Femur (tissue), 1 donor: ENCODE measurements around the gene AHCYL2.
"Not testable (repeated sequence)": the region's sequence is repeated elsewhere in the genome, so short reads cannot be mapped to it uniquely, and the experiment has no call there.

ENCODE experiments used
- DNase-seq: peaks from one replicate; pipeline ENCODE4 v3.0.0-alpha.2; 2017

The AHCYL2 gene

GRCh38 chr7:129209067-129209926 lies 15.5 kb upstream of the AHCYL2 start:
- DNase-seq, result no peak

- peak; percentile 84 for DNase-seq
These were observed 14.4 kb upstream of the AHCYL2 start for GRCh38 chr7:129210256-129210988.

GRCh38 chr7:129210989-129211312 lies 13.9 kb upstream of the AHCYL2 start:
- no peak for DNase-seq

GRCh38 chr7:129212126-129212525 lies 12.7 kb upstream of the AHCYL2 start:
- no peak for DNase-seq

GRCh38 chr7:129212596-129212995 lies 12.2 kb upstream of the AHCYL2 start:
- no peak for DNase-seq

DNA sequence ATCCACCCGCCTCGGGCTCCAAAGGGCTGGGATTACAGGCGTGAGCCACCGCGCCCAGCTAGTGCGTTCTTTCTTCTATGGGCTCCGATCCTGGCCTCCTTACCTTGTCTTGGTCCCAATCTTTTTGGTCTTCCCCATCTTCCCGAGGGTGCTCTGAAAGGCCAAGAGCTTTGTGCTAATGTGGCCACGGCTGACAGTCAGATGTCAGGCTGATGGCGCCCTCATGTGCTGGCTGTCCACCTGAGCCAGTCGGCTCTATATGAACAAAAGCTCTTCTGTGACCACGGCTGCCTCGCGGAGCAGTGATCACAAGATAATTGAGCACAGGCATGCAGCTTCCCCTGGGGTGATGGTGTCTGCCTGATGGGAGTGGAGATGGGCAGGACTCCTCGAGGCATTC lies 11.0 kb upstream of the AHCYL2 start:
- DNase-seq, result no peak

GRCh38 chr7:129215691-129216090 lies 9.1 kb upstream of the AHCYL2 start:
- DNase-seq, result not testable (repeated sequence)

DNA sequence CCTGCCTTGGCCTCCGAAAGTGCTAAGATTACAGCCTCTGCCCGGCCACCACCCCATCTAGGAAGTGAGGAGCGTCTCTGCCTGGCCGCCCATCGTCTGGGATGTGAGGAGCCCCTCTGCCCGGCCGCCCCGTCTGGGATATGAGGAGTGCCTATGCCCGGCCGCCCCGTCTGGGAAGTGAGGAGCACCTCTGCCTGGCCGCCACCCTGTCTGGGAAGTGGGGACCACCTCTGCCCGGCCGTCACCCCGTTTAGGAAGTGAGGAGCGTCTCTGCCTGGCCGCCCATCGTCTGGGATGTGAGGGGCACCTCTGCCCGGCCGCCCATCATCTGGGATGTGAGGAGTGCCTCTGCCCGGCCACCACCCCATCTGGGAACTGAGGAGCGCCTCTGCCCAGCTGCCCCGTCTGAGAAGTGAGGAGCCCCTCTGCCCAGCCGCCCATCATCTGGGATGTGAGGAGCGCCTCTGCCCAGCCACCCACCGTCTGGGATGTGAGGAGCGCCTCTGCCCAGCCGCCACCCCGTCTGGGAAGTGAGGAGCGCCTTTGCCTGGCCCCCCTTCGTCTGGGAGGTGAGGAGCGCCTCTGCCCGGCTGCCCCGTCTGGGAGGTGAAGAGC lies 8.6 kb upstream of the AHCYL2 start:
- DNase-seq, result not testable (repeated sequence)

DNA sequence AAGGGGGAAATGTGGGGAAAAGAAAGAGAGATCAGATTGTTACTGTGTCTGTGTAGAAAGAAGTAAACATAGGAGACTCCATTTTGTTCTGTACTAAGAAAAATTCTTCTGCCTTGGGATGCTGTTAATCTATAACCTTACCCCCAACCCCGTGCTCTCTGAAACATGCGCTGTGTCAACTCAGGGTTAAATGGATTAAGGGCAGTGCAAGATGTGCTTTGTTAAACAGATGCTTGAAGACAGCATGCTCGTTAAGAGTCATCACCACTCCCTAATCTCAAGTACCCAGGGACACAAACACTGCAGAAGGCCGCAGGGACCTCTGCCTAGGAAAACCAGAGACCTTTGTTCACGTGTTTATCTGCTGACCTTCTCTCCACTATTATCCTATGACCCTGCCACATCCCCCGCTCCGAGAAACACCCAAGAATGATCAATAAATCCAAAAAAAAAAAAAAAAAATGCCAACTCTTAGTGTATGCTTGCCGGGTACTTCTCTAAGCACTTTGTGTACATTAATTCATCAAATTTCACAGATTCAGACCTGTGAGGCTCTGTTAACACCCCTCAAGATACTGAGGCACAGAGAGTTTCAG lies 7.9 kb upstream of the AHCYL2 start:
- not testable (repeated sequence) for DNase-seq

DNA sequence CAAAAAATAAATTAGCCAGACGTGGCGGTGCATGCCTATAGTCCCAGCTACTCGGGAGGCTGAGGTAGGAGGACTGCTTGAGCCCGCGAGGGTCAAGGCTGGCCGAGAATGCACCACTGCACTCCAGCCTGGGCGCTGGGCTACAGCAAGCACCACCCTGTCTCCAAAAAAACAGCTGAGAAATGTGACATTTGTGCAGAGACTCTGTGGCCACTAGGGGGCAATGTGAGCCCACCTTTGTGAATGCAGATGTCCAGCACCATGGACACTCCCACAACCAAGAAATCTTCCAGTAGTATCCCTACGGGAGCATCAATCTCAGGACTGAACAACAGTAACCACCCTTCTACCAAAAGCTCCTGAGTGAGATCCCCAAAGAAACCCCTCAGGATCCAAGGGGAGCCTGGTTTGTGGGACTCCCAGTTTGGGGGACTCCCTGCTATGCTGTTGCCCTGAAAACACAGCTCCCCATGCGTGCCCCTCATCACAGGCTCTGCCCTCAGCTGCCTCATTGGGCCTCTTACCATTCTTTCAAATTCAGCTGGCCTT lies 6.2 kb upstream of the AHCYL2 start:
- DNase-seq, result peak; percentile 88

DNA sequence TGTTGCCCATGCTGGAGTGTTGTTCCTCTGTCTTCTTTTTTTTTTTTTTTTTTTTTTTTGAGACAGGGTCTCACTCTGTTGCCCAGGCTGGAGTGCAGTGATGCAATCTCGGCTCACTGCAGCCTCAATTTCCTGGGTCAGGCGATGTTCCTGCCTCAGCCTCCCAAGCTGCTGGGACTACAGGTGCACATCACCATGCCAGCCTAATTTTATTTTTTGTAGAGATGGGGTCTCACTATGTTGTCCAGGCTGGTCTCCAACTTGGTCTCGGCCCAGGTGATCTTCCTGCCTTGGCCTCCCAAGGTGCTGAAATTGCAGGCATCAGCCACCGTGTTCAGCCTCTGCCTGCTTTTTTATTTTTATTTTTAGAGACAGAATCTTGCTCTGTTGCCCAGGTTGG lies 5.7 kb upstream of the AHCYL2 start:
- not testable (repeated sequence) for DNase-seq

GRCh38 chr7:129222064-129222463 lies 2.8 kb upstream of the AHCYL2 start:
- DNase-seq, result no peak

GRCh38 chr7:129225206-129225930 lies 538 bp downstream of the AHCYL2 start:
- peak; percentile 58 for DNase-seq

DNA sequence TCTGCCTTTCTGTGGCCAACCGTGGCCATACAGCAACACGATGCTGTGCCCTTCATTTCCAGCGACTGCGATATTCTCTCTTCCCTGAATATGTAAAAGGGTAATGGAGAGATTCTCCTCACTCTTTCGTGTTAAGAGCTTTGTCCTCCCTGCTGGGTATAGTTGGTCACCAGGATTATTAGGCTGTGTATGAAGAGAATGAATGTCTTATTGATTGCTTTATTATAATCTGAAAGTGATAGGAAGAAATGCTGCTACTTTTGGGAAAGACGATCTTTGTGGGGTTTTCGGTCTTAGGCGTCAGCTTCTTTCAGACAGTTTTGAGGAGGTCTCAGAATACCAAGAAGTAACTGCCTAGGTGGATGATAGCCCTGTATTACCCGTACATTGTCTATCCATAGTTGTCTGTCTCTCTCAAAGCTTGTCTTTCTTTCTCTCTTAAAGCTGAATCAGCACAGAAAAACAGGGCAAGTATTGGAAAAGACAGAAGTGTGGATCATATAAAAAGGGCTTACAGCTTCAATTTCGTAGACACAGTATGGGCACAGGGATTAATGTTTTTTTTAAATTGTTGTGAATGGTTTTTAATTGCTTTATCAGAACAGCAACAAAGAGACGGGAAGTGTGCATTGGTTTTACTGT lies 1.2 kb downstream of the AHCYL2 start:
- DNase-seq, result no peak

DNA sequence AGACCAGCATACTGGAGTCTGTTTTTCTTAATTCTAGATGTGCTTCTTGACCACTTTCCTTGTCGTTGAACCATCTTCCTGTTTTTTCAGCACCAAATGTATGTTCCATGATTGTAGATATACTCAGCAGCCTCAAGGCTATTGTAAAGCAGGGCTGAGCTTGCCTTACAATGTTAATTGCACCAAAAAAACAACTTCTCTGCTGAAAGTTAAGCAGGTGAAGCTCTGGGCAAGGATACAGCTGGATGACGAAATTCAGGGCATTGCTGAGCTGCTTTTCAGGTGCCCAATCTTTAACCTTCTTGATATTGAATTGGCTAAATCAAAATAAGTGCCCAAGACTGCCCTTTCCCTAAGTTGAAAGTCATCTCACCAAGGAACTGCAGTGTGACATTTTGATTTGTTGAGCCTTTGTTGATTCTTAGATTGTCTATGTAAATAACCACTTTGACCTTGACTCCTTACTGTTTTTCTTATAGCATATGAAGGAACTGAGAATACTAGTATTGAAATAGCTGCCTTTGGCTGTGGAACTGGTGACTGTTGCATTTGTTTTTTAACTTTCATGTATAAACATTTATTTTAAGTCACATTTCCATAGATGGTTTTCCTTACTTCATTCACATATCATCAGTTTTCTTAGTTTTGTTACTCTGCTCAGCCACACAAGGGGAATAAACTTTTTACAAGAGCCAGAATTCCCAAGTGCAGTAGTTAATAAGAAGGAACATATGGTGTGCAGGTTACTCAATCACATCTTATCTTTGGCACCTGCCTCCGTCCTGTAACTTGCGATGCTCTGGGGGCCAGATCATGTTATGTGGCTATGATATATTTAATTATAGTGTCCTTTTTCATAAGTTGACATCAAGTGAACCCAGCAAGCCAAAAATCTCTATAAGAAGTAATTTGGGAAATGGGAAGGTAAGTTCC lies 3.1 kb downstream of the AHCYL2 start:
- no peak for DNase-seq

DNA sequence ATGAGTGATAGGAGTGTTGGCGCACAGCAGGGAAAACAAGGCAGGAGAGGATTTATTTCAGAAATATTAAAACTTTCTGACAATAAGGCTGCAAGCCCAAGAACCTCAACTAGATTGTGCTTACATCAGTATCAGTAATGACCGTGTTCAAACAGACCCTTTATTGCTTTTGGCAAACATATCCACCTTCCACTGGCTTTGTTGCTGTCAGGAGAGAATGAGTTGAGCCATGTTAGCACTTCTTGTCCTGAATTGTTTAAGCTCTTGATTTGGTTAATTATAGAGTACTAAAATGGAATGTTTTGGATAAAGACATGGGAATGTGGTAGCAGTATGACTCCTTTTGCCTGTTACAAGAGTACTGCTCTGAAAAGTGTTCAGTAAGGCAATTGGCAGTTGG lies 3.8 kb downstream of the AHCYL2 start:
- DNase-seq, result no peak

DNA sequence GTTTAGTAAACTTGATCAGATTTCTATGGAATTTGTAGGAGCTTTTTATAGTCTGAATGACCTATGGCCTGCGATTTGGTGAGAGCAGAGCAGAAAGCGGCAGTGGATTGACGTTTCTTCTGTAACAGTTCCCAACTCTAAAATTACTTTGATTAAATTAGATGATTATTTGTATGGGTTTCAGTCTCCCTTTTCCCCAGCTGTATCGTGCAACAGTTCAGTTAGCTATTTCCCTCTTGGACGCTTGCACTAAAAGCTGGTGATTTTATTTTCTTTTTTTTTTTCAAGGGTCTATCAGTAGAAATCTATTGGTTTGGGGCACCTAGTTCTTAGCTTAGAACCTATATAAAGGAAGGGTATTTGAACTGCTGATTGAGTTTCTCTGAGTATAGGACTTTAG lies 6.8 kb downstream of the AHCYL2 start:
- DNase-seq, result no peak

DNA sequence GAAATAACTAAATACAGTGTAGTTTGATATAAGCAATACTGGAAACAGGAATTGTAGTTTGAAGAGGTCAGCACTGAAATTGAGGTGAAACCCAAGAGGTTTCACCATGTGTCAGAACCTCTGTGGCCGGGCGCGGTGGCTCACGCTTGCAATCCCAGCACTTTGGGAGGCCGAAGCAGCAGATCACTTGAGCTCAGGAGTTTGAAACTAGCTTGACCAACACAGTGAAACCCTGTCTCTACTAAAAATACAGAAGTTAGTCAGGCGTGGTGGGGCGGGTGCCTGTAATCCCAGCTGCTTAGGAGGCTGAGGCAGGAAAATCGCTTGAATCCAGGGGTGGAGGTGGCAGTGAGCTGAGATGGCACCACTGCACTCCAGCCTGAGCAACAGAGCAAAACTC lies 13.7 kb downstream of the AHCYL2 start:
- no peak for DNase-seq

- no peak for DNase-seq
These were observed 15.4 kb downstream of the AHCYL2 start for GRCh38 chr7:129240119-129240820.

GRCh38 chr7:129244220-129244619 lies 19.4 kb downstream of the AHCYL2 start:
- DNase-seq, result no peak
